HT1080 (cell line): ENCODE results near the gene PXN. TPM values are rescaled to one million over a fixed set of nuclear protein-coding genes. Genes with fewer than 3 reads are reported as not detected.
"Not testable (repeated sequence)": the region's sequence is repeated elsewhere in the genome, so short reads cannot be mapped to it uniquely, and the experiment has no call there.

Experiments
- DNase-seq: peaks from one replicate; pipeline ENCODE4 v3.0.0-alpha.2; 2015; ENCODE audit warnings: low read depth
- total RNA-seq: library from RNA; depleted of rRNA; stranded (reverse); fragments of >200 nt; shearing (Covaris generic); gene quantifications from 2 replicates; pipeline ENCODE4 v1.2.3, GENCODE V29; 2014

The PXN gene
- total RNA-seq, 1 experiment from 2014 or later, result 238 TPM

- peak; percentile 16 for DNase-seq
These were observed 2.4 kb downstream of the PXN start for GRCh38 chr12:120262852-120263747.

GRCh38 chr12:120261951-120262851 lies 3.3 kb downstream of the PXN start:
- DNase-seq, result peak; percentile 93

GRCh38 chr12:120260607-120261006 lies 4.9 kb downstream of the PXN start:
- no peak for DNase-seq

GRCh38 chr12:120259418-120260202 lies 5.9 kb downstream of the PXN start:
- DNase-seq, result no peak

- no peak for DNase-seq
These were observed 7.1 kb downstream of the PXN start for GRCh38 chr12:120258323-120258896.

GRCh38 chr12:120257041-120257821 lies 8.3 kb downstream of the PXN start:
- peak; percentile 84 for DNase-seq

GRCh38 chr12:120254809-120255208 lies 10.7 kb downstream of the PXN start:
- no peak for DNase-seq

- not testable (repeated sequence) for DNase-seq
These were observed 12.2 kb downstream of the PXN start for GRCh38 chr12:120253313-120253712.

- no peak for DNase-seq
These were observed 13.2 kb downstream of the PXN start for GRCh38 chr12:120252071-120252906.

- not testable (repeated sequence) for DNase-seq
These were observed 14.0 kb downstream of the PXN start for GRCh38 chr12:120251364-120252070.

- DNase-seq, result no peak
These were observed 15.4 kb downstream of the PXN start for GRCh38 chr12:120249875-120250795.

- DNase-seq, result no peak
These were observed 16.2 kb downstream of the PXN start for GRCh38 chr12:120249266-120249874.

GRCh38 chr12:120247621-120248030 lies 17.9 kb downstream of the PXN start:
- peak; percentile 77 for DNase-seq

- no peak for DNase-seq
These were observed 18.3 kb downstream of the PXN start for GRCh38 chr12:120247183-120247582.

GRCh38 chr12:120246705-120247104 lies 18.8 kb downstream of the PXN start:
- not testable (repeated sequence) for DNase-seq

- DNase-seq, result no peak
These were observed 22.4 kb downstream of the PXN start for GRCh38 chr12:120242971-120243699.
